ENCODE measurements around the gene CYB5B. TPM values are rescaled to one million over a fixed set of nuclear protein-coding genes. Genes with fewer than 3 reads are reported as not detected.

Gene CYB5B, protein sequence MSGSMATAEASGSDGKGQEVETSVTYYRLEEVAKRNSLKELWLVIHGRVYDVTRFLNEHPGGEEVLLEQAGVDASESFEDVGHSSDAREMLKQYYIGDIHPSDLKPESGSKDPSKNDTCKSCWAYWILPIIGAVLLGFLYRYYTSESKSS
- total RNA-seq, result 71.0 and 76.4 TPM in 2 replicates

DNA sequence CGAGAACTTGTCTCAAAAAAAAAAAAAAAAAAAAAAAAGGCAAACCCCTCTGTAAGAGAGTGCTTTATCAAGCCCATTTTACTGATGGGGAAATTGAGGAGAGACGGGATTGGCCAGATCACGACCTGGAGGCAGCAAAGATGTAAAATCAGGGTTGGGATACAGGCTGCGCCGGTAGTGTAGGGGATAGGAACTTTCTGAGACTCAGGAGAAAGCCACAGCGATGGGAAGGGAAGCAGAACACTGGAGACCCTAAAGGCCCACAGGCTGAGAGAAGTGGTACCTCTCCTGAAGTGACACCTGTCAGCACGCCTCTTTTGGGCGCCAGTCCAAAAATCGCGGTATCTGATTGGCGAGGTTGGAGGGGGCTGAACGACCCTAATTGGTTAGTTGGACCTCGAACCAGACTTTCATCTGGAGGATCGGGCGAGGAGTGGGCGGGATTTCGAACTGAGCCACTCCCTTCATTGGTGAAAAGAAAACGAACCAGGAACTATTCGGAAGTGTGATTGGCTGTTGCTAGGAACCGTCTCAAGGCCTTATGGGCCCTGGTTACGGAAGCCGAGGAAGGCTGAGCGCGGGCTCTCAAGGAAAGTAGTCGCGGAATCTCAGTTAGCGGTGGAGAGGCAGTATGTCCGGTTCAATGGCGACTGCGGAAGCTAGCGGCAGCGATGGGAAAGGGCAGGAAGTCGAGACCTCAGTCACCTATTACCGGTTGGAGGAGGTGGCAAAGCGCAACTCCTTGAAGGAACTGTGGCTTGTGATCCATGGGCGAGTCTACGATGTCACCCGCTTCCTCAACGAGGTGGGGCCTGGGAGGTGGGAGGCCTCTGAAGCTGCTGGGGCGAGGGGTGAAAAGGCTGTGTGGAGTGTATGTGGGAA is at the start of gene CYB5B:
CYB5B (plus strand) TSS at position 567 of the 882 bp plus-strand sequence; CDS start at position 632, 65 bp downstream.

Other genes with a start within 250 kb of the CYB5B start
- 11.5 and 13.3 TPM in 2 replicates for gene SNTB2, start 237.5 kb upstream of the CYB5B start, total RNA-seq
- gene VPS4A, start 113.3 kb upstream of the CYB5B start, total RNA-seq, result 41.6 and 45.5 TPM in 2 replicates
- 25.4 and 34.9 TPM in 2 replicates for gene PDF, start 94.0 kb upstream of the CYB5B start, total RNA-seq
- 21.9 and 33.2 TPM in 2 replicates for gene COG8, start 85.1 kb upstream of the CYB5B start, total RNA-seq
- 36.7 and 37.1 TPM in 2 replicates for gene NIP7, start 84.8 kb upstream of the CYB5B start, total RNA-seq
- gene TMED6, start 72.8 kb upstream of the CYB5B start, total RNA-seq, result not detected in 2 replicates
- 6.3 and 7.2 TPM in 2 replicates for gene TERF2, start 38.6 kb upstream of the CYB5B start, total RNA-seq
- gene NFAT5, start 141.3 kb downstream of the CYB5B start, total RNA-seq, result 9.9 and 11.5 TPM in 2 replicates